HG02885 (cell line): ENCODE data around the gene TBCE.
A peak's percentile ranks its signal among the peaks of the same experiment; 100 is the strongest.

Experiments
- ATAC-seq: cut with Tn5 transposase; IDR thresholded peaks from one replicate; pipeline ENCODE4 v1.9.1; 2021; ENCODE audit warnings: mild to moderate bottlenecking; ENCODE audit not compliant: unreplicated experiment, poor library complexity

The TBCE gene

DNA sequence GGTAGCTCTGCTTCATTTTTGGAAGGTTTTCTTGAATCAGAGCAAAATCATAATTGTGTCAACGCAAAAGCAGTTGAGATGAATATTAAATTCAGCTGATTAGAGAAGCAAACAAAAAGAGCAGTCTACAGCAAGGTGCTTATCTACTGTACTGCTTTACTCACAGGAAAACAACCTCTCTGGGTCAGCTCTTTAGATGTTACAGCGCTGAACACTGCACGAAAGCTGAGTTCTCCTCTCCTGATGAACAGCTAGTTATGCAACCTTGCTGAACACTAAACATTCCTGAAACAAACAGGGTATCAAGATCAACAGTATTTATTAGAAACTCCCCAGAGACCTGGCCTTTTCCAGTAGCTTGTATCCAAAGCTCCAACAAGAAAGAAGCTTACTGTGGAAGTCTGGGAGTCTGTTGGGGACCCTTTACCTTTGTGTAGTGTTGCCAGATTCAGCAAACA is 41.3 kb downstream of the TBCE start:
- ATAC-seq, result no peak

DNA sequence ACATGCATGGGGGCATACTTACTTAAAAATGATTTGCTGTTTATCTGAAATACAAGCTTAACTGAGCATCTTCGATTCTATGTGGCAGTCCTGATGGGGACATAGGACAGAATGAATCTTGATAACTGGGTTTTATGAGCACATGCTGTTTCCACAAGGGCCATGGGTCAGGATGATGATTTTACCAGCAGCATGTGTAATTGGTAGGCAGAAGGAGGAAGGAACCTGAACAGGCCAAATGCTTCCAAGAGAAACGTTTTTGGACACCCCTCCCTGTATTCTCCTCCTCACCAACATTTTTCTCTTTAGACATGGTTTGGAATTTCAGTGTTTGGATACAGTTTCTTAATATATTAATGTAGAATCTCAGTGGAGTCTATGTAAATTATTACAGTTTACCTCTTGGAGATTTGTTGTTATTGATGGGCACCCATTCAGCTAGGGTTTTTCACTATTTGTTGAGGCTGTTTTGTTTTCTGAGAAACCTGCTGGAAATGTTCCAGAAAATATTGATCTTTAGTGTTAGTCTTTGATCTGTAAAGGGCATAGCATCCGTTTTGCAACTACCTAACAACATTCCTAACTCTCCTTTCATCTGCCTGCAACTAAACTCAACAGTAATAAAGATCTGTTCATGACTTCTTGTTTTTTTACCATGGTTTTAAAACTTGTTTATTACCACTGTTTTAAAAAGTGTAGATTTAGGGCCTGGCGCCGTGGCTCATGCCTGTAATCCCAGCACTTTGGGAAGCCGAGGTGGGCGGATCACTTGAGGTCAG is 42.0 kb downstream of the TBCE start:
- ATAC-seq, result no peak

DNA sequence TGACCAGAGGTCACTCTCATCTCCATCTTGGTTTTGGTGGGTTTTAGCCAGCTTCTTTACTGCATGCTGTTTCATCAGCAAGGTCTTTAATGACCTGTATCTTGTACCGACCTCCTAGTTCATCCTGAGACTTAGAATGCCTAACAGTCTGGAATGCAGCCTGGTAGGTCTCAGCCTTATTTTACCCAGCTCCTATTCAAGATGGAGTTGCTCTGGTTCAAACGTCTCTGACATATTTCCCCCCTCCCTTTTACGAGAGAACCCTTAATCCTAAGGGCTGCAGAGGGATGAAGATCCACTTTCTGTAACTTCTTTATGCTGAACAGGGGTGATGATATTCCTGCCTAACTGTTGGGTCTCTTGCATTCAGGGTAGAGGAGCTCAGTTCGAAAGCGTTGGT is 43.2 kb downstream of the TBCE start:
- ATAC-seq, result no peak

DNA sequence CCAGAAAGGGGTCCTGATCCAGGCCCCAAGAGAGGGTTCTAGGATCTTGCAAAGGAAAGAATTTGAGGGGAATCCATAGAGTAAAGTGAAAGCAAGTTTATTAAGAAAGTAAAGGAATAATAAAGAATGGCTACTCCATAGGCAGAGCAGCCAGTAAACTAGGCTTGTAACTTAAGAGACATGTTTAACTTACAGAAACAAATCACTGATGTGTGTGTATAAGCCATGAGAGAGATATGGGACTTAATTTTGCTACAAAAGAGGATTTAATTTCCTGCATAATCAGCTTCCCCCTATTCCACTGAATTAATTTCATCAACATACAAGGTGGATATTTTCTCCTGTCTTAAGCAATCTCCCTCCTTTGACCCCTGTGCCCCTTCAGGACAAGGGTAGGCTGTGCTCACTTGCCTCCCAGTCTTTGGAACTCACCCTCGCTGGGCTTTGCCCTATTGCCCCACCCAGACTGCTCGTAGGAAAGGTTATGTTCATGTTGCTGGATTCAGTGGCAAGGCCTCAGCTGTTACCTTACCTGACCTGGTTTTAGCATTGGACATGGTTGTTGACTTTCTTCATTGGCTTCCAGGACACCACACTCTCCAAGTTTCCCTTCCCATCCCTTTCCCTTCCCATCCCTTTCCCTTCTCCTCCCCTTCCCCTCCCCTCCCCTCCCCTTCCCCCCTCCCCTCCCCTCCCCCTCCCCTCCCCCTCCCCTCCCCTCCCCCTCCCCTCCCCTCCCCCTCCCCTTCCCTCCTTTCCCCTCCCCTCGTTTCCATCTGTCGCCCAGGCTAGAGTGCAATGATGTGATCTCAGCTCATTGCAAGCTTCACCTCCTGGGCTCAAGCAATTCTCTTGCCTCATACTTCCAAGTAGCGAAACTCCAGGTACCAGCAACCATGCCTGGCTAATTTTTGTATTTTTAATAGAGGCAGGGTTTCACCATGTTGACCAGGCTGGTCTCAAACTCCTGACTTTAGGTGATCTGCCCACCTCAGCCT is 44.6 kb downstream of the TBCE start:
- ATAC-seq, result no peak

DNA sequence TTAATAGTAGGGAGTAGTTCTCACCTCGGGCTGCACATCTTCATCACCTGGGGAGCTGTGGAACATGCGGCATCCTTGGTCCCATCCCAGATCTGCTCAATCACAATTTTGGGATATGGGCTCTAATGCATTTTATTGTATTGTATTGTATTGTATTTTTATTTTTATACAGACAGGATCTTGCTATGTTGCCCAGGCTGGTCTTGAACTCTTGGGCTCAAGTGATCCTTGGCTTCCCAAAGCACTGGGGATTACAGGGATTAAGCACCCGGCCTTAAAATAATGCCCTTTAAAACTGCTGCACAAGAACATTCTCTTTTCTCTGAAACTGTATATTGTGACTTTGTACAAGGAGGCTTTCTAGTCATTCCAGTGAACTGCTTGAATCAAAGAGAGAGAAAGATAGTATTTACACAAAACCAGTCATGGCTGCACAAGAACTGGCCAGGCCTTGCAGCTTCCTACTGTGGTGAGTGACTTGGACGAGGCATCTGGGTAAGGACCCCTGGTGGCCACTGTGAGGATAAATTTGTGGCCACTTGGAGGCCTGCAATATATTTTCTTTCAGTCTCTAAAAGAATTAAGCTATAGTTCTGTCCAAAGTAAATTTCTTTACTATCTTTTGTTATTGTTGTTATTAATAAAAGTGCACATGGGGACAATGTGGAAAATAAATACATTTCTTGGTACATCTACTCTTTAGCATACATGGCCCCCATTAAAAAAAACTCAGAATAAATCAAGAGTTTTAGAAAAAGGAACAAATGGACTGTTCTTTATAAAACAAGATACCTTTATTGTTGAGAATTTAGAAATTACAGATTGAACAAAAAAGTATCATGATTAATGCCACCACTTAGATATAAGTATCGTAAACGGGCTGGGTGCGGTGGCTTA is 48.0 kb downstream of the TBCE start:
- ATAC-seq, result peak; percentile 66

DNA sequence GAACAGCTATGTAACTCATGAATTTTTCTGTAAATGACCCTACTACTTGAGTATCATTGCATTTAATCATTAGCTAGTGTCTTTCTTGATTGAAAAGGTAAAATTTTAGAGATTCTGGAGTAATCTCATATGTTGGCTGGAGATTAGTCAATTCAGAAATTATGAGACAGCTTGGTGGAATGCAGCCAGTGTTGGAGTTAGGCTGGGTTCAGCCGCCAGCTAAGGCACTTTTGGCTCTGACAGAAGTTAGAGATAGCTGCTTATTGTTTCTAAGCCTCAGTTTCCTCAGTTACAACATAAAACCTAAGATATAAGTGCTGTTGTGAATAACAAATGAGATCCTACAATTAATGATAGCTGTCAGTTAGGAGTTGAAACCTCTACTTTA is 49.4 kb downstream of the TBCE start:
- ATAC-seq, result no peak

DNA sequence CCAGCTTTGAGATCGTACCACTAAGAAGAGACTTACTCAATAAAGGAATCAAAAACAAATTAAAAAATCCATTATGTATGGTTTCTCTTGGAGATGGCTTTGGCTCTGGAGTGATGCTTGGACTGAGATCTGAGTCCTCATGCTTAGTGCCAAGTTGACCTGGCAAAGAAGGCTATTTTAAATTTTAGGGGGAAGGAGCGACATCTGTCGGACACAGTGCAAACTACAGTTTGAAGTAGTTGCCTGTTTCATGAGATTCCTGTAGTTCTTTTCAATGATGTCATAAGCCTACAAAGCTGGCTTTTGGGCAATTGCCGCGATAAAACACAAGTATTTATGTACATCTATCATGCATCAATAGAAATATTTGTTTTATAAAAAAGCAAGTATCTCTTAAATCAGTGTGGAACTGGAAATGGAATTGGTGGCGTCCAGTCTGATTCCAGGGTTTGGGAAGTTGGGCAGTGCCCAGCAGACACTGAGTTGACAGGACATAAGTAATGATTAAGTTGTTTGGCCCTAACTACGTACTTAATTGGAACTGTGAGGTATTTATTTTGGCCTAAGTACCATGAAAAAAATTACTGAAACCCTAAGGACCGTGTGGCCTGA is 50.0 kb downstream of the TBCE start:
- ATAC-seq, result no peak

DNA sequence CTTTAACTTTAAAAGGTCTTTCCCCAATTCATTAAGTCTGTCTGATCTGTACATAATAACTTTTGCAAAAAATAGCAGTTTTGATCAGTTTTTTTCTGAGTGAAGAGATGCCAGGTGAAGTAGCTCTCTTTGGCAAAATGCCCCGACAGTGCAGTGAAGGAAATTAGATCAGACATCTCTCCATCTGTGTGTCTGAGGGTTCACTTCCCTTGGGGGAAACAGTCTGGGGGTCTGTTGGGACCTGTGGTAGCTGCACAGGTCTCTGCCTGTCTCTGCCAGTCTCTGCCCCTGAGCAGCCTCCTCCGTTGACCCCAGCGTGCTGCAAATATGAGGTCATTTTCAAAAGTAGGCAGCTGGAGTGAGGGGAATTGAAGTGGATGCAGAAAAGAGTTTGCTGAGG is 54.5 kb downstream of the TBCE start:
- no peak for ATAC-seq

DNA sequence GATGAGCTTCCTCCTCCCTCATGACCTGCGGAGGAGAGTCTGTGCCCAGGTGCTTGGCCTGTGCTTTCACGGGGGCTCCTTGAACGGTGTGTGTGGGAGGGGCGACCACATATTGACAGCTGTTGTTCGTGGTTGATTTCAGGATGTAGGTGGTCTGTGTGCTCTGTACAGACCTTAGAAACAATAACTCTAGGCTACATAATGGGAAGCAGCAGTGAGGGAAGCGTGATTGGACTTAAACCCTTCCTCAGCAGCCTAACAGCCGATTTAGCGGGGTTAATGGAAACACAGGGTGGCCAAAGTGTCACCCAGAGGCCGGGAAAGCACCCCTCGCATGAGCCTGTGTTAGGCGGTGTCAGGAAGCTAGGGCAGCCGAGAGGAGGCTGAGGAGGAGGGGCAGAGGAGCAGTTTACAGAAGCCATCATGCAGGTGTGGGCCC is 56.0 kb downstream of the TBCE start:
- ATAC-seq, result no peak

DNA sequence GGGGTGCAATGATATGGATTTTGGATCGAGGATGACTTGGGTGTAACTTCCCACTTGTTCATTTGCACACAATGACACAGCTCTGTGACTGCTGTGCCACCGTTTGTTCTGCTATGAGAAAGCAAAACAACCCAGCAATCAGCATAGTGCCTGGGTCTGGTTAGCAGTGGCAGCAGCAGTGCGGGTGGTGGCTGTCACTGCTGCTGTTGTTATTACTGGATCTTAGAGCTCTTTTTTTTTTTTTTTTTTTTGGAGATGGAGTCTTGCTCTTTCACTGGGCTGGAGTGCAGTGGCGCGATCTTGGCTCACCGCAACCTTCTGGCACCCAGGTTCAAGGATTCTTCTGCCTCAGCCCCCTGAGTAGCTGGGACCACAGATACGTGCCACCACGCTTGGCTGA is 56.9 kb downstream of the TBCE start:
- ATAC-seq, result no peak

DNA sequence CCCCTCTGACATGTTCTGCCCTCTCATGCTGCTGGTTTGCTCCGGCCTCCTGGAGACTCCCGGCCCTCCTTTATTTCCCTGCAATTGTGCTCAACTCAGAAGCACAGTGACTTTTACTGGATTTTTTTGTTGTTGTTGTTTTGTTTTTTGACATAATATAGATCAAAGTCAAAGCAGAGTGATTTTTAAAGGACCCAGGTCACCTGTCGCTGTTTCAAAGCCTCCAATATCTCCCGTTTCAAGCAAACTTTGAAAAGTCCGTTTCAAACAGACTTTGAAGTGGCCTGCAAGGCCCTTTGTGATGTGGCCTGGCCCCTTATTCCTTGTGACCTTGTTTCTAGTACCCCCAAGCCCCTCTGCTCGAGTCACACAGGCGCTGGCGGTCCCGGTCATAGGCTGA is 58.1 kb downstream of the TBCE start:
- ATAC-seq, result no peak

DNA sequence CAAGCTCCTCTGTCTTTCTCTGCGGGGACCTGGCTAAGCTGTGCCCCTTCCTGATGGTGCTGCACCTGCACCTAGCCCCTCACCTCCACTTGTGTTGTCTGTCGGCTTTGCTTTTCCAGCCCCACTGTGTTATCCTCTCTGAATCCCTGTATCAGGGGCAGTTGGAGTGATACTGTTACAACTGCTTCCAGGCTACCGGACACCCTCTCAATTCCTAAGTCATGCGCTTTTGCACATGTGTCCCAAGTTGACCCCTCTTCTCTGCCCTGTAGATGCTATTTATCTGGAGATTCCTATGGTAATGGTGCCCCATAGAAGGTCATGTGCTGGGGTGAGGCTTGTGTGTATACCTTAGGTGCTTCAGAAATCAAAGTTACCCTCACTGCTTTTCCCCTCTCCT is 58.9 kb downstream of the TBCE start:
- ATAC-seq, result no peak

DNA sequence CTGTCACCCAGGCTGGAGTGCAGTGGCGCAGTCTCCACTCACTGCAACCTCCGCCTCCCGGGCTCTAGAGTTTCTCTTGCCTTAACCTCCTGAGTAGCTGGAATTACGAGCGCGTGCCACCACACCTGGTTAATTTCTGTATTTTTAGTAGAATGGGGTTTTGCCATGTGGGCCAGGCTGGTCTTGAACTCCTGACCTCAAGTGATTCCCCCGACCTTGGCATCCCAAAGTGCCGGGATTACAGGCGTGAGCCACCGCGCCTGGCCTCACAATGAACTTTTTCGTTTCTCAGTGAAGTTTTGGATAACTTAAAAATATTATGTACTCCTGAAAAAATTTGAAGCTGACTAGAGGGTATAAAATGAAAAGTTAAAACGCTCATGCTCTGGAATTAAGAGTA is 59.5 kb downstream of the TBCE start:
- ATAC-seq, result no peak

DNA sequence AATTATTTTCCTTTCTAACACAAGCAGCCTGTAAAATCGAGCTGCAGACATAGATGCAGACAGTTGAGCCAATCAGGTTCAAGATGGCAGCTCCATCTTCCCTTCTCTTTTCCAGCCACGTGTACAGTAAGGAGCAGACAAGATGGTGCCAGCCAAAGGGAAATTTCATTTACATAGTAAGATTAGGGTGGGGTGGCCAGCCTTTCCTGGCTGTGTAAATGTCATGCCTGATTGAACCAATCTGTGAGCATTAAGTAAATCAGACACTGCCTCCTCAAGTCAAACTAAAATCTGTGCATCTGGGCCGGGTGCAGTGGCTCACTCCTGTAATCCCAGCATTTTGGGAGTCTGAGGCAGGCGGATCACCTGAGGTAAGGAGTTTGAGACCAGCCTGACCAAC is 60.2 kb downstream of the TBCE start:
- ATAC-seq, result no peak

DNA sequence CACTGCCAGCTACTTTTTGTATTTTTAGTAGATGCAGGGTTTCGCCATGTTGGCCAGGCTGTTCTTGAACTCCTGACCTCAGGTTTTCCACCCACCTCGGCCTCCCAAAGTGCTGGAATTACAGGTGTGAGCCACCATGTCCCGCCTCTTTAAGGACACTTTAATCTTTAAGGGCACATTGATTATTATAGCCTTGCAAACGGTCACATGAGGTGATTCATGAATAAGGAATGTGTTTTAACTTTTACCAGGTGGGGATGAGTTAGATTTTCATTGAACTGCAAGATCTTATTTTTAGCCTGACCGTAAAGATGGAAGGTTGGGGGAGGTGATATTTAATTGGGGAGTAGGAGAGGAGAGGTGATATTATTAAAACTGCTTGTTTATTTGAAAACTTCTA is 61.9 kb downstream of the TBCE start:
- ATAC-seq, result no peak

DNA sequence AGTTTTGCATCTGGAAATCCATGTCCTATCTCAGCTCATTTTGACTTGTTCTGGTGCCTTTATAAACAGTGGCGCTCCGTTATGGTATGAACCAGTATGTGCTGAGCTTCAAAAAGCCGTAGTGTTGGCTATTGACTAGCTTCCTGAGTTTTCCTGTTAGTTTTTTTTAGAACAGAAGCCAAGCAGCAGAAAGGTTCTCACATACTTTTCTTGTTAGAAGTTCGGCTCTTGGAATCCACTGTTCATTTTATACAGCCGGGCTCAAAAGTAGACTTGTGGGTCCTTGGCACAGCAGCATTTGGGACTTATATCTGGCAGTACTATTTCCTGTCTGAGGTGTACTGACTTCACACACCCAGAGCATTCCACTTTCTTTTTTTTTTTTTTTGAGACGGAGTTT is 63.8 kb downstream of the TBCE start:
- no peak for ATAC-seq

DNA sequence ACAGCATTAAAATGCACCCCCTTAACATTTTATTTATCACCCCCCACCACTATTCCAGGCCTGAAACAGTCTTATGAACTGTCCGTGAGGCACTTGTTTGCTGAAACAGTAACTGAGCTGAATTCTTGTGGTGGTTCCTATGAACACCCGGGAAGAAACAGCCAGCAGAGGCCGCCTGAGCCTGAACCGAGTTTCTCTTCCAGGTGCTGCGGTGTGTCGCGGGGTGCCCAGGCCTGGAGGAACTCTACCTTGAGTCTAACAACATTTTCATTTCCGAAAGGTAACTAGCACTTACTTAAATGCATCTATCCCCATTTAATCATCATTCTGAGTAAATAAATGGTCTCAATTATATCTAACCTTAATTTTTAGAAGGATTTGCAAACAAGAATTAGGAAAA is 66.8 kb downstream of the TBCE start:
- no peak for ATAC-seq

DNA sequence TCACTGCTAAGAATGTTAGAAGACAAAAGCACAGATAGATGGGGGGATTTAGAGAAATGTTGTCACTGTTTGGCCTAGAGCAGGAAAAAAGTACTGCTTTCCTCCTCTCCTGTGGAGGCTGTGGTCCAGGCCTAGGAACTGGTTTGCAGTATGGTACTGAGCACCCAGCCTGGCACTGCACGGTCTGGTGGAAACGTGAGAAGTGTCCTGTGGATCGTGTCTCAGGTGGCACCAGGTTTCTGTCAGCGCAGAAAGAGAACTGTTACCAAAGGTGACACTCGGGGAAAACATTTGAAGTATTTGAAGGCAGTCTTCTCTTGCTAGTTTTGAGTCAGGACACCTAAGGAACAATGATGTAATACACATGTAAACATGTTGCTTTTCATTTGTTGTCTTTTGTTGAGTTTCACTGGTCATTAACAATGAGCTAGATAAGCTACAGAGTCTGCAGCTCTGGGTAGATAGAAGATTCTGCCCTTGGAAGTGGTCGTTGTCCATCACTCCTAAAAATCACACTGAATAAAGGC is 74.0 kb downstream of the TBCE start:
- ATAC-seq, result no peak

DNA sequence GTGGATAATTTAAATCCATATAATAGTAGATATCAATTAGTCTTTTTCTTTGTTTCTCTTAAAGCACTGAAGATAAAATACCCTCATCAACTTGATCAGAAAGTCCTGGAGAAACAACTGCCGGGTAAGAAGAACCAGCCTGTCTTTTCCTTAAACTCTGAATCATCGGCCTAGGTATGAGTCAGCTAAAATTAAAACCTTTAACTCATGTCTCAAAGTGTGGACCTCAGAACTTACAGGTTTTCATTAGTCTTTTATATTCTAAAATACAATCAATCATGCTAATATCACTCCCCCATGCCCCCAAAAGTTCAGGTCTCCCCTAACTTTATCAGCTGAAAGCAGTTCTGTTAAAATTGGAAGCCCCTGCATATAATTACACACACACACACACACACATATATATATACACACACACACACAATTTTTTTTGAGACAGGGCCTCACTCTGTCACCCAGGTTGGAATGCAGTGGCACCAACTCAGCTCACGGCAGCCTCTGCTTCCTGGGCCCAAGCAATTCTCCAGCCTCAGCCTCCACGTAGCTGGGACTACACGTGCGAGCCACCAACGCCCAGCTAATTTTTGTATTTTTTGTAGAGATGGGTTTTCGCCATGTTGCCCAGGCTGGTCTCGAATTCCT is 75.7 kb downstream of the TBCE start:
- no peak for ATAC-seq
